GM12878 (cell line): ENCODE measurements around the gene KHDRBS2. TPM values are rescaled to one million over a fixed set of nuclear protein-coding genes. Genes with fewer than 3 reads are reported as not detected.

Source experiments
- ZNF384 ChIP-seq: IDR thresholded peaks from 2 replicates; pipeline ENCODE4 v1.6.1; 2012; ENCODE audit warnings: low read depth, mild to moderate bottlenecking, low read length, improper control_type of control experiment, borderline replicate concordance
- polyA plus RNA-seq, 11 experiments: library from polyadenylated mRNA; depleted of rRNA in 4 of 11; unstranded in 6 of 11; stranded (reverse) in 5 of 11; fragments of >200 nt; fragmentation: Nextera tagmentation in 4 of 11; fragmentation: Illumina TruSeq in 1 of 11; extraction: Ambion mirVana in 4 of 11; extraction: Trizol in 1 of 11; gene quantifications; 1 replicate in 1 of 11; 2 replicates in 10 of 11; pipeline versions ENCODE4 v1.2.1 to v1.2.3, GENCODE V29; 2011 to 2016; ENCODE audit warnings: inconsistent platforms in 2 of 11, missing spikeins in 2 of 11, low read depth in 1 of 11
- total RNA-seq, 4 experiments: library from RNA; depleted of rRNA in 3 of 4; stranded (reverse); fragments of >200 nt in 3 of 4; fragmentation: Illumina TruSeq in 1 of 4; extraction: Trizol in 1 of 4; gene quantifications; 2 replicates each; pipeline versions ENCODE4 v1.2.1 to v1.2.3, GENCODE V29; 2013 to 2021

KHDRBS2 gene
- total and polyA plus RNA-seq, 10 of the 15 experiments (the other 5 are each of a cell fraction or from before 2014, with no cell fraction given) = 0.11 to 0.56 TPM; not detected in 8

GRCh38 chr6:61640463-61640862, 645.6 kb downstream of the KHDRBS2 start (continued):
- TF ChIP-seq ZNF384 = no peak
